GM21381 (cell line): Measurements from ENCODE around the gene TRIM47.

Experiments used
- ATAC-seq: cut with Tn5 transposase; IDR thresholded peaks from one replicate; pipeline ENCODE4 v1.9.1; 2021; ENCODE audit warnings: mild to moderate bottlenecking, moderate library complexity; ENCODE audit not compliant: unreplicated experiment

Gene TRIM47, protein sequence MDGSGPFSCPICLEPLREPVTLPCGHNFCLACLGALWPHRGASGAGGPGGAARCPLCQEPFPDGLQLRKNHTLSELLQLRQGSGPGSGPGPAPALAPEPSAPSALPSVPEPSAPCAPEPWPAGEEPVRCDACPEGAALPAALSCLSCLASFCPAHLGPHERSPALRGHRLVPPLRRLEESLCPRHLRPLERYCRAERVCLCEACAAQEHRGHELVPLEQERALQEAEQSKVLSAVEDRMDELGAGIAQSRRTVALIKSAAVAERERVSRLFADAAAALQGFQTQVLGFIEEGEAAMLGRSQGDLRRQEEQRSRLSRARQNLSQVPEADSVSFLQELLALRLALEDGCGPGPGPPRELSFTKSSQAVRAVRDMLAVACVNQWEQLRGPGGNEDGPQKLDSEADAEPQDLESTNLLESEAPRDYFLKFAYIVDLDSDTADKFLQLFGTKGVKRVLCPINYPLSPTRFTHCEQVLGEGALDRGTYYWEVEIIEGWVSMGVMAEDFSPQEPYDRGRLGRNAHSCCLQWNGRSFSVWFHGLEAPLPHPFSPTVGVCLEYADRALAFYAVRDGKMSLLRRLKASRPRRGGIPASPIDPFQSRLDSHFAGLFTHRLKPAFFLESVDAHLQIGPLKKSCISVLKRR

DNA sequence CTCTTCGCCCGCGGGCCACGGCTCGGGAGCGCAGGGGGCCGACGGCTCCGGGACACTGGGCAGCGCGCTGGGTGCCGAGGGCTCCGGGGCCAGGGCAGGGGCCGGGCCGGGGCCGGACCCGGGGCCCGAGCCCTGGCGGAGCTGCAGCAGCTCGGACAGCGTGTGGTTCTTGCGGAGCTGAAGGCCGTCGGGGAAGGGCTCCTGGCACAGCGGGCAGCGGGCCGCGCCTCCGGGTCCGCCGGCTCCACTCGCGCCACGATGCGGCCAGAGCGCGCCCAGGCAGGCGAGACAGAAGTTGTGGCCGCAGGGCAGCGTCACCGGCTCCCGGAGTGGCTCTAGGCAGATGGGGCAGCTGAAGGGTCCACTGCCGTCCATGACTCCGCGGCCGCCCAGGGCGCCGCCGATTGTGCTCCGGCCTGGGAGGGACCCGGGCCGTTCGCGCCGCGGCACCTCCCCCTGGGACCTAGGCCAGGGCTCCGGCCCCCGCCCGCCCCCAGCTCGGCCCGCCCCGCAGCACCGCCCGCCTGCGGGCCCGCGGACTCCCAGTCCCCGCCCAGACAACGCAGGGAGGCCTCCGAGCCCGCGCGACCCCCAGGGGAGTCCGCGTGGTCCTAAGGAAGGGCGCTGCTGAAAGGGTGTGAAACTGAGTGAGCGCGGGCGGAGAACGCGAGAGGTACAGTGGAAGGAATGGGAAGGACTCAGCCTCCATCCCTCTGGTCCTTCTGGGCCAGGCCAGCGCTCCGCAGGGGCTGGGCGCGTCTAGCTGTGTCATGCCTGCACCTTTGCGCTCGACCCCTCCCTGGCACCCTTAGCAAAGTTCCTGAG, at the start of gene TRIM47:
TRIM47 (minus strand) TSS at position 408 of the 825 bp plus-strand sequence; CDS start at position 375, 33 bp downstream.
- ATAC-seq = no peak

DNA sequence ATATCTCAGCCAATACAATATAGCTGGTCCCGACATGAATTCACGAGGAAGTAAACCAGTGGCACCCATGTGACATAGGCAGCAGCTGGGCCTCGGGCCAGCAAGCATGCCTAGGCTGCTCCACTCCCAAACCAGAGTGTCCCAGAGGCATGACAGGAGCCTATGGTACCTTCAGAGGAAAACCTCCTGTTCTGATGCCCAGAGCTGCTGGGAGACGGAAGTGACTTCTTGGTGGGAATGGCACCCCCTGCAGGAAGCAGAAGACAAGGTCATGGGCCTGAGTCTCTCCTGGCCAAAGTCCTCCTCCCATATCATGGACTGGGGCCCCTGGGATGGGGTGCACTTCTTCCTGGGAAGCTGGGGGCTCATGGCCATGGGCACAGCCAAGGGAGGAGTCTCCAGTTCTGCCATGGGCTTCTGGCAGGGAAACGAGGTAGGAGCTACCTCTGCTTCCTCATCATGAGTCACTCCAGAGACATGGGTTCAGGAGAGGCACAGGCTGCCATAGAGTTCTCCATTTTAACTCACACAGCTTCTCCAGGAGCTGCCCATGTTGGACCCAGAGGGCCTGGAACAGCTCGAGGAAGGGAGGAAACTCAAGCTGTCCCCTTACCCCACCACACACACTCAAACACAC, 49.0 kb upstream of the TRIM47 start:
- no peak for ATAC-seq

DNA sequence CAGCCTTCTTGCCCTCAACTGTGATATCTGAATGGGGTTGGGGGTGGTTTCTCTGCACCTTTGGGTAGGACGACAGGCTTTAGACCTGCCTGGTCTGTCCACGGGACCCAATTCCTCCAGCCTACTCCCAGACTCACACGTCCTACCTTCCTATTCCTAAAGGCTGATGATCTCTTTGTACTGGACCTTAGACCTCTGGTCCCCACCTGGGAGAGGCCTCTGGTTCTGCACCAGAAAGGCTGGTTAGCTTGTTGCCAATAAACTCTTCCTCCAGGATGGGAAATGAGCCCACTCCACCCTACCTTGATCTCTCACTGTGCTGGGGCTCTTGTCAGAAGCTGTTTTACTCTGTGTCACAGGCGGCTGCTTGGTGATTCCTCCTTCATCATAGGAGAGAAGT, 48.1 kb upstream of the TRIM47 start:
- no peak for ATAC-seq

DNA sequence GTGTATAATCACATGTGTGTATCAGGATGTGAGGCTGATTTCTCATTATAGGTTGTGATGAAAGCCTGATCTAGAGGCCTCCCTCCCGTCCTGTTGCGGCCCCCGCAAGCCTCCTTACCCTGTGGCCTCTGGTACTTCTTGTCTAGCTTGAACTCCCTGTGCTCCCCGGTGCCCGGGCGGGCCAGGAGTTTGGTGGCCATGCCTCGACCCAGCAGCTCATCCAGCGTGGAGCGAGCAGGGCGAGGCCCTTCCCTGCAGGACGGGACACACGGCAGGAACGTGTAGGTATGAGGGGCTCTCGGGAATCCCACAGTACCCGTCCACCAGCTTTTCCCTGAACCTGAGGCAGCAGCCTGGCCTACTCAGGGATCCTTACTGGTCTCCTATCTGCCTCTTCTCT, 47.5 kb upstream of the TRIM47 start:
- no peak for ATAC-seq

DNA sequence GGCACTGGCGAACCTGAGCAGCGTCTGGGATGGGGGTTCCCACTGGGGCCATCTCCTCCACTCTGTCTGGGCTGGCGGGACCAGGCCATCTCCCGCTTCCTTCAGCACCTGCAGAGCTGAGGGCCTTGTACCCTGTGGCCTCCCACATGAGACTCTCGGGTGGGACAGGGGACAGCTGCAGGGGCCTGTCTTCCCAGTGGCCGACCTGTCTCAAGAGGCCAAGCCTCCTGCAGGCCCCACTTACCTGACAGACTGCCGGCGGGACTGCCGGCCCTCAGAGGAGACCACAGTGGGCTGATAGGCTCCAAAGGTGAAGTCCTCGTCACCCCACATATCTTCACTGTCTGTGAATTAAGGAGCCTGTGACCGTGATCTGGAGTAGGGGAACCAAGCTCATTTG, 46.7 kb upstream of the TRIM47 start:
- ATAC-seq = no peak

DNA sequence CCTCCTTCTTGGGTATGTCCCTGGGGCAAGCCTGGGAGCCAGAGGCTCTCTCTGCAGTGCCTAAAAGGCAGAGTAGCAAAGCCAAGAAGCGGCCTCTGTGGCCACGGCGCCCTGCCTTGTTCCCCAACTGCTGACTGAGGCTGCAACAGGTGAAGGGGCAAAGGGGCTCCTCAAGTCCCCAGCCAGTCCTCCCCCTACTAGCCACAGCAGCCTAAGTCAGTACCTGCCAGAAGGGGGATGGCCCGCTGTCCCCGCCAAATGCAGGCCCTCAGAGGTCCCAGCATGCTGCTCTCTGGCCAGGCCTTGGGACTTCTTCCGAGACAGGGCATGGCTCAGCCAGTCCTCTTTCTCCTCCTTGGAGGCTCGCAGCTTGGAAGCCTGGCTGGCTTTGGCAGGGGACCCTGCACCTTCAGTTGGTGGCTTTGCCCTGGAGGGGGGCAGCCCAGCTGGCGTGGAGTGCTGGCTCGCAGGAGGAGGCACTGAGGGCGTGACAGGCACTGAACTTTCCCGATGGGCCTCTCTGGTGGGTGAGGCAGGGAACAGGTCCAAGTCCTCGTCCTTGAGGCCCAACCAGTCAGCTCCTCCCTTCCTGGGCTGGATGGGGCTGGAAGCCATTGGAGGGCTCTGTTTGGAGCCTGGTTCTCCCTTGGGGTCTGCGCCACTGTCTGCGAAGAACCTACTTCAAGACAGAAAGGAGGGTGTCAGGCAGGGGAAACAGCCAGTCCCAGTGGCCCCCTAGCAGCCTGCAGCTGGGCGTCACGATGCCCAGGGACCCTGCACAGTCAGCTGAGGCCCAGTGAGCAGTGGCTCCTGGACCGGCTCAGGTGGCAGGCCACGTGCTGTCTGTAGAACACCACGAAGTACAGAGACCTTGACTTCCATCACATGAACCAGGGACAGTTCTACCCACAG, 44.8 kb upstream of the TRIM47 start:
- ATAC-seq = no peak

DNA sequence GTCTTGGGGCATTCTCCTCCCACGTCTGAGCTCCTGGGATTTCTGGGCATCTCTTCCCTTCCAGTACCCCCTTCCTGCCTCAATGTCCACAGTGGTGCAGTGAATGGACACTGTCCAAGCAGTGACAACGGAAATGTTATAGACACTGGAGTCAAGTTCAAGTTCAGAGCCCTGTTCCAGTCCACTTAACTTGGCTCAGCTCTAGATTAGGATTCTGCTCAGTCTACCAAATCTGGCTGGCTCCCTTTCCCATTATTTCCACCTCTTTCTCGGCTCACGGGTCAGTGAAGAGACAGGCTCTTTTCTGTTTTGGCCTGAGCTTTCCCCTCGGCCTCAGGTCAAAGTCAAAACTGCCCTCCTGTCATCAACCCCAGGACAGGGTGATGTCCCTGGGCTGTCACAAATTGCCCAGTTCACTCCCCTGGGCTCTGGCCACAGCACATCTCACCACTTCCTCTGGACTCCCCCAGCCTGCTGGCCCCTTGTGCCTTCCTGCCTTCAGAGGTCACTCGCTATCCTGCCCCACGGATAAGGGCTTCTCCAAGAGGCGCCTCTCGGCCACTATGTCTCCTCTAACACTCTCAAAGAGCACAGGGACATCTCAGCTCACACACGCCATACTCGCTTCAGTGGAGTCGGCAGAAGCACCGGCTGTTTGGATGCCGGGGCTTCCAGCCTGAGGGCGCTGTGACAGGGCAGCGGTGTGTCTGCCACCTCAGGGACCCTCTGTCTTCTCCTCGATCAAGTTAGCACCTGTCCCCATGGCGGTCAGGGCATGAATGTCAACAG, 44.0 kb upstream of the TRIM47 start:
- no peak for ATAC-seq

DNA sequence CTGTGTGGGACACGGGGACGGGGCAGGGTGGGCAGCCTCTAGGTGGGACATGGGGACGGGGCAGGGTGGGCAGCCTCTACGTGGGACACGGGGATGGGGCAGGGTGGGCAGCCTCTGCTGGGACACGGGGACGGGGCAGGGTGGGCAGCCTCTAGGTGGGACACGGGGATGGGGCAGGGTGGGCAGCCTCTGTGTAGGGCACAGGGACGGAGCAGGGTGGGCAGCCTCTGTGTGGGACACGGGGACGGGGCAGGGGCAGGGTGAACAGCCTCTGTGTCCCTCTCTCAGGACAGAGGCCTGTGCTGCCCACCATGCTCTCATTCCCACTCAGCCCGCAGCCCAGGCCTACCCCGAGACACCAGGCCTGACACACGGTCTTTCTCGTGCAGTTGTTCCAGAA, 43.2 kb upstream of the TRIM47 start:
- ATAC-seq = no peak

DNA sequence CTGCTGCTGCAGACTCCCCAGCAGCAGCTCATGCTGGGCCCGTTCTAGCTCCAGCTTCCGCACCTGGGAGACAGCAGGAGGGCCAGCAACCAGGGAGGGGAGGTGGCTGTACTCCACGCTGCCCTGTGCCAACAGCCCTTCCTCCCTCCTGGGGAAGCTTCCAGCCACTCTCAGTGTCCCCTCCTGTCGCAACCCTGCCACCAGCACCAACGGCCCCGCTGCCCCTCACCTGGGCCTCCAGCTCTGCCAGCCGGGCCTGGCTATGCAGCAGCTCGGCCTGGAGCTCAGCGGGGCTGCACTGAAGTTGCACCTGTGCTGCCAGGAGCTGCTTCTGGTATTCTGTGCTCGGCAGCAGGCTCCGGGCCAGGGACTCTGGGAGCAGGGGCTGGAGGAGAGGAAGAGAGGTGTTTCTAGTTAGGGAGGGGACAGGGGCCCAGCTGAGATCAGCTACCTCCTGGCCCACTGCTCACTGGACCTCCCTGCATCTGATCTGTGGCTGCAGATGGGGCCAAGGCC, 41.7 kb upstream of the TRIM47 start:
- no peak for ATAC-seq

DNA sequence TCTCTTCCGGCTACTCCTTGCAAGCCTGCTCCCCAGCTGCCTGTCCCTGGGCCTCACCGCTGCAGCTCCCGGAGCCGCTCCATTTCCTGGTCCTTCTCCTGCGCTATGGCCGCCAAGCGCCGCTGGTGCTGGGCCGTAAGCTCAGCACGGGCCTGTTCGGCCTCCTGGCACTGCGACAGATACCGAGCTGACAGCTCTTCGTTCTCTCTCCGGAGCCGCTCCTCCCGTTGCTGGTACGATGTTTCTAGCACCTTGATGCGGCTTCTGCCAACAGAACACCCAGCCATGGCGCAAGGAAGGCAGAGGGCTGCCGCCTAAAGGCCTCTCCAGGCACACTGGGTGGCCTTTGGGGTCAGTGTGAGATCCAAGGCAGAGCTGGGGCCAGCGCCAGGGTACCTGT, 41.2 kb upstream of the TRIM47 start:
- no peak for ATAC-seq

DNA sequence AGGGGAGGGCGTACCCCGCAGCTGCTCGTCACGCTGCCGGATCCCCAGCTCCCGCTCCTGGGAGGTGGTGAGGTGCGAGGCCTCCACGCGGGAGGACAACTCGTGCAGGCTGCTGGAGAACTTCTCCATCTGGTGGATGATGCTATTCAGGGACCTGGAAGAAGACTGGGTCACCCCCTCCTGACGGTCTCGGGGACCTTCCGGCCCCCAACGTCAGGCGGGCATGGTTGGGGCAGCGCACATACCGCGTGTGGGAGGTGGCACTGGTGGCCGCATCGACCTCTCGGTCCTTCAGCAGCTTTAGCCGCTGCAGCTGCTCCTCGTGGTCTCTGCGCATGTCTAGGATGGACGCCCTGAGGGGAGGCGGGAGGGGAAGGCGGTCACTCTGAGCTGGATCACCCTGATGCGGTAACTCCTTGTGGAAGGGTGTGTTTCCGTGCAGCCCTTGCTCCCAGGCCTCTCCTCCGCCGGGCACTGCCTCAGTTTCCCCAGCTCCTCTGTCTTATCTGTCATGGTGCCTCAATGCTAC, 39.6 kb upstream of the TRIM47 start:
- ATAC-seq = no peak

DNA sequence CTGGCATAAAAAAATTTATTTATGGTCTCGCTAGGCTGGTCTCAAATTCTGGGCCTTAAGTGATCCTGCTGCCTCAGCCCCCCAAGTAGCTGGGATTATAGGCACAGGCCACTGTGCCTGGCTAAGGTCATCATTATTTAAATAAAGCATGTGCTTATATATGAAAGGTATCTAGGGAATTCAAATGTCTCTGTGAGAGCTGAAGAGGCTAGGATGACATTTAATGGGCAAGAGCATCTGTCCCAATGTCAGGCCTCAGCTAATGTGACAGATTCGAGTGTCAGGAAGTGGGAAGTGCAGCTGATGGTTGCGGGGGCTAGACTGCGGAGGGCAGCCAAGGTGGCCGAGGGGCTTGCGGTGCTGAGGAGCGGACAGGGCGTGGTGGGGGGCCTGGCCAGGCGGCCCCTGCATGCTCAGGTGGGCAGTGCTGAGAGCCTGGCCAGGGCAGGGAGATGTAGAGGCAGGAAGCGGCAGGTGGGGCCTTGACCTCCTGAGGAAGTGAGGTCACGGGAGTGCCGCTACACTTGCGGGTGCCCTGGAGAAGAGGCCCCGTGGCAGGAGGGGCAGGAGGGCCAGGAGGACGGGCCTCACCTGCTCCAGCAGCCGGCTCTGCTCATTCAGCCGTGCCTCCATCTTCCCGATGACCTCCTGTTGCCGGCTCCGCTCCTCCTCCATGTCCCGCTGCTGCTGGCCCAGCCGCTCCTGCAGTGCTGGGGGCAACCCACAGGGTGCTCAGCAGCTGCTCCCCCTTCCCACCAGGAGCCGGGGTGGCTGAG, 38.9 kb upstream of the TRIM47 start:
- no peak for ATAC-seq

DNA sequence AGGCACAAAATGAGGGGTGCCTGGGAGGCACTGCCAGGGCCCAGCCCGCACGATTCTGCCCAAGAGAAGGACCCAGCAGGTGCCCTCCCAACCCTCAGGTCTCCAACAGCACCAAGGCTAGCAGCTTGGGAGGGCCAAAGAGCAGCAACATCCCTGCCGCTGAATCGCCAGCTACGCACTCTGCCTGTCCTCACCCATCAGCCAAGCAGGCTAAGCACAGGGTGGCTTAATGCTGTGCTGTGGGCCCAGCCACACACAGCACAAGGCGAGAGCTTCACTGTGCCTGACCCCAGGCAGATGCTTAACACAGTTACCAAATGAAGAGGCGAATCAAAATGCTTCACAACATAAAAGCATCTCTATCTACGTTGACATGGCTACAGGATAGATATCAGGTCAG, 36.9 kb upstream of the TRIM47 start:
- no peak for ATAC-seq

DNA sequence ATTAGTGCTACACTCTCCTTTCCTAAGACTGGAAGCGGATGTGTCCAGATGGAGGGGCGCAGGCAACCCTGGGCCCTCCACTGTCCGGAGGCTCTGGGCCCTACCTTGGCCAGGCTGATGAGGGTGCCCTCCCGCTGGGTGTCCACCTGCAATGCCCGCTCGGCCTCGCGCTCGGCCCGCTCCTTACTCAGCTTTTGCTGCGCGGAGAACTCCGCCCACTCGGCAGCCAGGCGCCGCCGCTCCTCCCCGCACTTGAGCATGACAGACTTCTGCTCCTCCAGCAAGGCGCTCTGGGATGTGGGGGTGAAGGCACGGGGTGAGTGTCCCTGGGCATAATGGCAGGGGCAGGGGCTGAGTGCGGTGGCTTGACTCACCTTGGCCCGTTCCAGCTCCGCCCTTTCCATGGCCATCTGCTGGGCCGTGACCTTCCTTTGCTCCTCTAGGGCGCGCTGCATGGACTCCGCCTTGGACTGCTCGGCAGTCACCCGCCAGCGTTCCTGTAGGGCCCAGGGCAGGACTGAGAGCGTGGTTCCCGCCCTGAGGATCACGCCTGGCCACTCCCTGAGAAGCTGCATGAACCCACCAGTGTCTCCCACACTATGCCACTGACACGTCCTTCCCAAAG, 36.4 kb upstream of the TRIM47 start:
- ATAC-seq = no peak

DNA sequence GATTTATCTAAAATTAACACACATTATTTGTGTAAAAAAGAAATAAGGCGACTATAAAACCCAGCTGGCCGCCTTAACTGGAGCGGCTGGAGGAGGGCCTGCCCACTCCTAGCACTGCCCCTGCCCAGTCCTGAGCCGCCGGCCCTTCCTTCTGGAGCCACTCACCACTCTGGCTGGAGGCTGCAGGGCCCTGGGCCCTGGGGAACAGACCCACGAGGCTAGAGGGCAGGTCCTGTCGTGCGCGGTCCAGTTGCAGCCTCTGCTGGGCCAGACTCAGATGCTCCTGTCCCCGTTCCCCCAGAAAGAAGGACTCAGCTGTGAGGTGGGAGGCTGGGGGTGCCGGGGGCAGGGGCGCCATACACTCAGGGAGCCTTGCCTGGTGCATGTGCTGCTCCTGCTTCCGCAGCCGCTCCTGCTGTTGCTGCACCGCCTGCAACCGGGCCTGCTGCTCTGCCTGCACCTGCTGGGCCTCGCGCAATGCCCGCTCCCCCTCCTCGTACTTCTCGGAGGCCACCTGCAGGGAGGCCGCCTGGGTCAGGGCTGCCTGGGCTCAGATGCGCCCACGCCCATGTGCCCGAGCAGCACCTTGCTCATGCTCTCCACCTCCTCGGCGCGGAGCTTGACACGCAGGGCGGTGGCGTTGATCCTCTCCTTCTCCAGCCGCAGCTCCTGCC, 35.3 kb upstream of the TRIM47 start:
- no peak for ATAC-seq

DNA sequence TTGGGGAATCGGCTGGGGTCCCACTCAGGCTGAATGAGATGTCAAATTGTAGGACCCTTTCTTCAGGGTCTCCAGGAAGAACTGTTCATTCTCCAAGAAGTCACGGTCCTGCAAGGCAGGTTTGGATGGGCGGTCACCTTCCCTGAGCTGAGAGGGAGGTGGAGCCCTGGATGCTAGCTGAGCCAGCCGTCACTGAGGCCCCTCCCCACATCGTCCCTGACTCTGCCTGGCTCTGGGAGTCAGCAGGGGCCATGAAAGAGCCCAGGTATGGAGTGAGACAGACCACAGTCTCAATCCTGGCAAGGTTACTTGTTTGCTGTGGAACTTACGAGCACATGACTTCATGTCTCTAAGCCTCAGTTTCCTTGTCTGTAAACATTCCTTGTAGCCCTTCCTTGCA, 32.3 kb upstream of the TRIM47 start:
- ATAC-seq = no peak

DNA sequence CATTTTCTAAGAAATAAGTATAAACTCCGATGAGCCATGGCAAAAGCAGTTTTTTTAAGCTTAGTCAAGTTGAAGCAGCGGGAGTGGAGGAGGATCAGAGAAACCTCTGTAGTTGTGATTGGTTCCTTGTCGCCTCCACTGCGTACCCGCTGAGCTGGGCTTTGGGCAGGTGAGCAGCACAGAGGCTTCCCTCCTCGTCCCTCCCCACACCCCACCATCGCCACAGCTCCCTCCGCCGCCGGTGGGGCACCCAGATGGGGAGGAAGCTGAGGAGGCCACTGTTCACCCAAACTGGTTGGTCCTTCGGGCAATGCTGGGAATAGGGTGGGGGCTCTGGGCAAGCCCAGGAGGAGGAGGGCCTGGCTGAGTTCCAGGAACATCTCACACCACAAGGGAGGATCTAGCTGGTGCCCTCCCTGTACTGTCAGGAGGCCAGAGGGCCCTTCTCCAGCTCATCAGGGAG, 31.5 kb upstream of the TRIM47 start:
- no peak for ATAC-seq
